HG03135 (cell line): ENCODE data around the gene ZNF197.
"Not testable (repeated sequence)": the region's sequence is repeated elsewhere in the genome, so short reads cannot be mapped to it uniquely, and the experiment has no call there.

Experiments used
- ATAC-seq: cut with Tn5 transposase; IDR thresholded peaks from one replicate; pipeline ENCODE4 v1.9.1; 2021; ENCODE audit warnings: mild to moderate bottlenecking, moderate library complexity; ENCODE audit not compliant: unreplicated experiment

ZNF197 gene

GRCh38 chr3:44624749-44625480 lies at the start of gene ZNF197:
Gene ZNF197, plus strand, starts transcription at chr3:44625036. Its CDS starts 4,119 bp downstream, at chr3:44629155.
- peak; percentile 90 for ATAC-seq

GRCh38 chr3:44576613-44577012 lies 48.2 kb upstream of the ZNF197 start:
- ATAC-seq: no peak

- ATAC-seq: not testable (repeated sequence)
Measured at GRCh38 chr3:44577354-44577952, 47.4 kb upstream of the ZNF197 start.

GRCh38 chr3:44578316-44578715 lies 46.5 kb upstream of the ZNF197 start:
- not testable (repeated sequence) for ATAC-seq

GRCh38 chr3:44578924-44579515 lies 45.8 kb upstream of the ZNF197 start:
- ATAC-seq: not testable (repeated sequence)

- ATAC-seq: not testable (repeated sequence)
Measured at GRCh38 chr3:44579749-44580148, 45.1 kb upstream of the ZNF197 start.

- ATAC-seq: not testable (repeated sequence)
Measured at GRCh38 chr3:44580971-44581370, 43.9 kb upstream of the ZNF197 start.

GRCh38 chr3:44584646-44585501 lies 40.0 kb upstream of the ZNF197 start, which contains the start of gene ZNF660:
Gene ZNF660, plus strand, starts transcription at chr3:44584964. Its CDS starts 9,230 bp downstream, at chr3:44594194.
- no peak for ATAC-seq

- no peak for ATAC-seq
Measured at GRCh38 chr3:44596621-44597020, 28.2 kb upstream of the ZNF197 start.

- no peak for ATAC-seq
Measured at GRCh38 chr3:44601749-44602148, 23.1 kb upstream of the ZNF197 start.

- no peak for ATAC-seq
Measured at GRCh38 chr3:44612678-44613077, 12.2 kb upstream of the ZNF197 start.

GRCh38 chr3:44628716-44629115 lies 3.9 kb downstream of the ZNF197 start:
- no peak for ATAC-seq

GRCh38 chr3:44632193-44632592 lies 7.4 kb downstream of the ZNF197 start:
- ATAC-seq: no peak

GRCh38 chr3:44642337-44642736 lies 17.5 kb downstream of the ZNF197 start:
- ATAC-seq: no peak

- no peak for ATAC-seq
Measured at GRCh38 chr3:44643024-44643423, 18.2 kb downstream of the ZNF197 start.

GRCh38 chr3:44647771-44648170 lies 22.9 kb downstream of the ZNF197 start:
- ATAC-seq: no peak

- ATAC-seq: peak; percentile 95
Measured at GRCh38 chr3:44648564-44649229, 23.9 kb downstream of the ZNF197 start, which contains the start of gene ZNF35. Gene ZNF35, plus strand, starts transcription at chr3:44648732. Its CDS starts 2,336 bp downstream, at chr3:44651068.

- no peak for ATAC-seq
Measured at GRCh38 chr3:44649709-44650108, 24.9 kb downstream of the ZNF197 start.

GRCh38 chr3:44654039-44654438 lies 29.2 kb downstream of the ZNF197 start:
- no peak for ATAC-seq

GRCh38 chr3:44659015-44659414 lies 34.2 kb downstream of the ZNF197 start:
- ATAC-seq: no peak
